Measurements from ENCODE around the gene CHN2.

The CHN2 gene

GRCh38 chr7:29296421-29296820, 101.8 kb downstream of the CHN2 start:
- no peak for TF ChIP-seq ZFX (IDR thresholded peaks at IDR 0.05; ENCODE audit: borderline replicate concordance)
- no peak for TF ChIP-seq CTCF (IDR thresholded peaks at IDR 0.05)
- H3K27ac ChIP-seq, result no peak overlapping the region

GRCh38 chr7:29297194-29297890, 102.8 kb downstream of the CHN2 start:
- no peak for TF ChIP-seq ZFX (IDR thresholded peaks at IDR 0.05; ENCODE audit: borderline replicate concordance)
- TF ChIP-seq CTCF (IDR thresholded peaks at IDR 0.05), result peak; percentile 53
- no peak overlapping the region for H3K27ac ChIP-seq

- no peak for TF ChIP-seq CTCF (IDR thresholded peaks at IDR 0.05)
- TF ChIP-seq ZFX (IDR thresholded peaks at IDR 0.05; ENCODE audit: borderline replicate concordance), result no peak
- H3K27ac ChIP-seq, result no peak overlapping the region
Measured at GRCh38 chr7:29299086-29299485, 104.5 kb downstream of the CHN2 start.

DNA sequence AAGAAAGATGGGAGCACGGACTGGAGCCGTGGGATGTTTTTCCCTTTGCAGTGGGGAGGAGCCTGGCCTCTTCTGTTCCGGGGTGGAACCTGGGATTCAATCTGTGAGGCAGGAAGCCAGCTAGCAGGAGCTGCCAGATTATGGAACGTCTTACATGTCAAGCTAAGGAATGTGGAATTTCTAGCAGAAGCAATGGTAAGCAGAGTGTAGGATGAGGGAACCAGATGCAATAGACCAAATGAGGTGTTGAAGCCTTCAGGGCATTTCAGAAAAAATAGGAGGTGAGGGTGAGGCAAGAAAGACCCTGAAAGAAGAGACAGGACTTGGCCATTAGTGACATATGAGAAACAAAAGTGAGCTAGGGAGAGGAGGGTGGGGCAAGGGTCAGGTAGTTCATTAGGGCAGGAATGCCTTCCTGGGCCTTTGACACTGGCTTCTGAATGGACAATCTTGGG, 105.5 kb downstream of the CHN2 start:
- H3K27ac ChIP-seq, result no peak overlapping the region
- TF ChIP-seq CTCF (IDR thresholded peaks at IDR 0.05), result no peak

- TF ChIP-seq ZFX (IDR thresholded peaks at IDR 0.05; ENCODE audit: borderline replicate concordance), result no peak
- TF ChIP-seq CTCF (IDR thresholded peaks at IDR 0.05), result no peak
- no peak overlapping the region for H3K27ac ChIP-seq
Measured at GRCh38 chr7:29300649-29301048, 106.1 kb downstream of the CHN2 start.

GRCh38 chr7:29302666-29303395, 108.3 kb downstream of the CHN2 start:
- TF ChIP-seq ZFX (IDR thresholded peaks at IDR 0.05; ENCODE audit: borderline replicate concordance), result no peak
- no peak for TF ChIP-seq CTCF (IDR thresholded peaks at IDR 0.05)

GRCh38 chr7:29304756-29305155, 110.2 kb downstream of the CHN2 start:
- no peak overlapping the region for H3K27ac ChIP-seq
- TF ChIP-seq CTCF (IDR thresholded peaks at IDR 0.05) (no peak), ZFX (IDR thresholded peaks at IDR 0.05; ENCODE audit: borderline replicate concordance) (no peak)

More at GRCh38 chr7:29302666-29303395, 108.3 kb downstream of the CHN2 start:
- no peak overlapping the region for H3K27ac ChIP-seq

All from 22Rv1 (cell line).